ENCODE results near the gene CARD9.

The CARD9 gene

DNA sequence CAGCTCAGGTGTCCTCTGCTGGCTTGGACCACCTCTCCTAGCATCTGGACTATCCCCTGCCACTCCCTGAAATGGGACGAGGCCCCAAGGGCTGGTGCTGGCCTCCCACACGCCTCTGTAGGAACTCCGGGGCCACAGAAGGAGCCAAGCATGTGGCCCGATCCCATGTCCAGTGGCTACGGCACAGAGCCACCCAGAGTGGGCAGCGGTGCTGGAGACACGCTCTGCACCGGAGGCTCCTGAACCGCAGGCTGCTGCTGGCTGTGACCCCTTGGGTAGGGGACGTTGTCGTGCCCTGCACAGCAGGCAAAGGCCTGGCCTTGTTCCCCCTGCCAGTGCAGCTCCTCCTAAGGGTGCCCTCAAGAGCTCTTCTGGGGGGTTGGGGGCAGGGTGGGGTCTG is 6.4 kb upstream of the CARD9 start:
- DNase-seq = no peak

DNA sequence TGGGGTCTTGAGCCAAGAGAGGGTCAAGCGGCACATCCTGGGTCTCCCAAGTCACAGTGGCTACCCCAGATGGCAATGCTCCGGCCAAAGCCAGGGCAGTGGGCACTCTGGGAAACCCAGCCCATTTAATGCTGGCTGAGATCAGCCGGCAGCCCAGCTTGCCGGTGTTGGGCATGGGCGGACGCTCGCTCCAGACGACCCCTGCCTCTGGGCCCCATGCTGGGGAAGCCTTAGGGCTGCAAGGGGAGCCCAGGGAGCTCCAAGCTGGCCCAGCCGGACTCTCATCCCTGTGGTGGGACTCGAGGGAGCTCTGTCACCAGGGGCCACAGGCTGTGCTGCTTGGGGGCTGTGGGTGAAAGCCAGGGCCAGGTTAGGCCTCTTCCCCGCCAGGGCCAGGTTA is 5.9 kb upstream of the CARD9 start:
- no peak for DNase-seq

DNA sequence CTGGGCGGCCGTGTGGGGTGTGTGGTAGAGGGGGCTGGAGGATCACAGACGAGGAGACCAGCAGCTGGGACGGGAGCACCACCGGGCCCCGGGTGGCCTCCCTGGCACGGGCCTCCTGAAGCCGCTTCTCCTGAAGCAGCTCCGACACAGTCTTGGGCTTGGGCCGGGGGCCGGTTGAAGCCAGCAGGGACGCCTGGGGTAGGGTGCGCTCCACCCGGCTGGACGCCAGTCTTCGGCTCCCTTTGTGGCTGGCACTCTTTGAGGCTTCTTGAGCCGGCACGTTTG is 5.5 kb upstream of the CARD9 start:
- DNase-seq = no peak

DNA sequence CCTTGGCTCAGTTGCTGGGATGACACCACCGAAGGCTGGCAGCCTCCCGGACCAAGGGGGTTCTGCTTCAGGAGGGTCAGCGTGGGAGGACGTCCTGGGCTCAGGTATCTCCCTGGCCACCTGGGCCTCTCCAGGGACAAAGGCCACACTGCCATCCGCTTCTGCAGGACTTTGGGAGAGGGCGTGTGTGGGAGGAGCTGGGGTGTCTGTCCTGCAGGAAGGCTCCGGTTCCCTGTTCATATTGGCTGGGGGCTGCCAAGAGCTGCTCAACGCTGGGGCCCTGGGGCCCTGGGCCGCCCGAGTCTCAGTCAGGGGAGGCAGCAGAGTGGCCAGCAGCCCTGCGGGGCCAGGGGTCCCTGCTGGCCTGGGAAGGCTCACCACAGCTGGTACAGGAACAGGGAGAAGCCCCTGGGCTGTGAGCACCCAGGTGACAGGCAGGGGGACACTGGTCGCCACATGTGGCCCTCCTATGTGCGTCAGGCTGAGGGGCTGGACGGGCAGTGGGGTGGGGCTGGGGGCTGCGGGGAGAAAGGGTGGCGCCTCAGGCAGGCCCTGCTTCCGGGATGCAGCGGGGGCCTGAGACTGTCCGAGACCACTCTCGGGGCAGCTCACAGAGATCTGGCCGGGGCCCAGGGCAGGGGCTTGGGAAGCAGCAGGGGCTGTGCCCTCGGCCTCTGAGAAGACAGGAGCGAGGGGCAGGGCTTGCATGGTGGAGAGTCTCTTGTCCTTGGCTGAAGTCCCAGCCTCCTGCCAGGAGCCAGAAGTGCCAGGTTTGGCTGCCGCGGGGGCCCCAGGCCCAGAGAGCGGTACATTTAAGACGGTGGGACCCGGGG is 4.9 kb upstream of the CARD9 start:
- no peak for DNase-seq

DNA sequence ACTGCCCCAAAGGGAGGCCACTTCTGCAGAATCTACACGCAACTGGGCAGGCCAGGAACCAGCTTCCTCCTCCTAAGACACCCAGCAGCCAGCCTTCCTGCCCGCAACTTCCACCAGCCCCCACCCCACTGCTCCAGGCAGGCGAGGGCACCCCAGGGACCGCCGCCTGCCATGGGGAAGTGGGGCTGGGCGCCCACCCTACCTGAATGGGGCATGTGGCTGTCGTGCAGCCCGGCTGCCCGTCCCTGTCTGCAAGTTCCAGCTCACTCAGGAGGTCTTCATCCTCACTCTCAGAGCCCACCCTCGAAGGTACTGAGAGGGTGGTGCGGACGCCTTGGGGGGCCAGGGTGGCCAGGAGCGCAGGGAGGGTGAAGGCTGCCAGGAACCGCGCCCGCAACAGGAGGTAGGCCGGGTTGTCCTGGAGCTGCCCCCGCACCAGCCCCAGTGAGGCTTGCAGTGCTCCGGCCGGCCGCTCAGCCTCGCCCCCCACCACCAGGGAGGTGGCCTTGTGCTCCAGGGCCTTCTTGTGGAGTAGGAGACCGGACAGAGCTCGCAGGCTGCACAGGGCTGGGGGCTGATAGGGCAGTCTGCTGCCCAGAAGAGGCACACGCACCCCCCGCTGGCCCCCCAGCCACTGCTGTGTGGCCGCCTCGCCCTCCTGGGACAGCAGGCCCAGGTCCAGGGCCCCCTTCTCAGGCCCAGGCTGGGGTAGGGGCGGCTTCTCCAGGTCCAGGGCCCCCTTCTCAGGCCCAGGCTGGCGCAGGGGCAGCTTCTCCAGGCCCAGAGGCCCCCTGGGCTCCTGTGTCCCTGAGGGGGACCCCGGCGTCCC is 4.1 kb upstream of the CARD9 start:
- DNase-seq = peak; percentile 40

DNA sequence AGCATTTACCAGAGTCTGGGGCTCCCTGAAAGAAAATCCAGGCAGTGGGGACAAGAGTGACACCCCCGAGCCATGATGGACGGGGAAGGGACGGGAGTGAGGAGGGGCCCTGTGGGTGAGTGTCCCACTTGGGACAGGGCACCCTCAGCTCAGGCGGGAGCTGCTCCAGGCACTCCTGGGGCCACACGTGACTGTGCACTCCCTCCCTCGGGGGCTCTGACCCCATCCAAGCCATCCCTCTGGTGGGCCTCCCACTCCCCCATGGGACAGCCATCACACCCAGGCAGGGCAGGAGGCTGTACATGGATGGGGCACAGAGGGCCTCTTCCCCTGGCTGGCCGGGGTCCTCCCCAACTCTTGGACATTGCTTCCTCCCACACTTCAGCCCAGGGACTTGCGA is 3.0 kb upstream of the CARD9 start:
- DNase-seq = no peak

DNA sequence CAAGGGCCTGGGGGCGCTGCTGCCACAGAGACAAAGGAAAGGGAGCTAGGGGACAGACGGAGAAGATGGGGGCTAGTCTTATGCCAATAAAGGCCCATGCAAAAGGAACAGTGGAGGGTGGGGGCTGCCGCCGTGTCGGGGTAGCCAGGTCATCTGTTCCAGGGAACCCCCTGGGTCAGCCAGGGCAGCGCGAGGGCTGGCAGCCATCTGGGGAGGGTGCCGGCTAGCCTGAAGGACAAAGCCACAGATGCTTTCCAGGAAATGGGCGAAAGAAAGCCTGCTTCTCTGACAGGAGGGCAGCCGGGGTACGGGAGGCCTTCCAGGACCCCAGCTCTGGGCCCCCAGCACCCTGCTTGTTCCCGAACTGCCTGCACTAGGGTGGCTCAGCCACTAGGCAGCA is 1.6 kb upstream of the CARD9 start:
- DNase-seq = no peak

DNA sequence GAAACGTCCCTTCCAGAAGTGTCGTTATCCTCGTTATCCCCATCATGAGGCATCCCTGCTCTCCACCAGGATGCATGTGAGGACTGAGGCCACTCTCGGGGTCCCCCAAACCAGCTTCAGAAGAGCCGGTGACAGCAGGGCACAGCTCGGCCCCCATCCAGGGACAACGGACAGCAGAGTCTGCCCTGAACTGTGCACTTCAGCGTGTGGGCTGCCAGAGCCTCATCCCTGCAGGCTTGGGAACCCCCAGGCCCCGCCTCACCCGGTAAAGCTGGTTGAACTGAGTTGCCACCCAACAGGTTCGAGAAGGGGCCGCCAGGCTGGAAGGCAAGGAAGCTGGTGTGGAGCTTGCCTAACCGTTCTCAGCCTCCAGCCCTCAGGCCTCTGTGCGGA is 710 bp upstream of the CARD9 start:
- DNase-seq = no peak

DNA sequence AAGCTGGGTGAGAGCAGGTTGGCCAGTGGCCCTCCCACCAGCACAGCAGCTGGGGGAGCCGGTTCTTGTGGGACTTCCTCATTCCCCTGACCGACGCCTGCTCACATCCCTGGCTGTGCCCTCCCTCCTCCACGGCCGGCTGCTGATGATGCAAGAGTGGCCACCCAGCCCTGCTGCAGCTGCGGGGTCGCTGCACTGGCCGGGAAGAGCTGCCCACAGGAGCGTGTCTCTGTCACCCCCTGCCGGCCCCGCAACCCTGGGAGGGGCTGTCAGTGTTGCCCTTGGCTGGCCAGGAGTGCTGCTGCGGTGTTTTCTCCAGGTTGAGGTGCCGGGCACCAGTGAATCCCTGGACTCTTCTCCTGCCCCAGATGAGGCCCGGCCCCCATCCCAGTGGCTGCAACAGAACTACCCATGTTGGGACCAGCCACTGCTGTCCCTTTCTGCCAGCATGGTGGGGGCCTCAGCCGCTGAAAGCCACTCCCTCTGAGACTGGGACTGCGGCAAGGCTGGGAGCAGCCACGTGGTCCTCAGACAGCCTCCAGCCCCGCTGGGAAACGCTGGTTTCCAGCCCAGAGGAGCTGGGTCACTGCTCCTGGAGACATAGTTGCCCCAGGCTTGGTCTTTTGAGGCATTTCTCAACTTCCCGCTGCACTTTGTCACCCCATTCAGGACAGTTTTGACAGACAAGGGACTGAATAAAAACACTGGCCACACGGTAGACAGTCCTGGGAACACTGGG is 739 bp downstream of the CARD9 start:
- peak; percentile 92 for DNase-seq

DNA sequence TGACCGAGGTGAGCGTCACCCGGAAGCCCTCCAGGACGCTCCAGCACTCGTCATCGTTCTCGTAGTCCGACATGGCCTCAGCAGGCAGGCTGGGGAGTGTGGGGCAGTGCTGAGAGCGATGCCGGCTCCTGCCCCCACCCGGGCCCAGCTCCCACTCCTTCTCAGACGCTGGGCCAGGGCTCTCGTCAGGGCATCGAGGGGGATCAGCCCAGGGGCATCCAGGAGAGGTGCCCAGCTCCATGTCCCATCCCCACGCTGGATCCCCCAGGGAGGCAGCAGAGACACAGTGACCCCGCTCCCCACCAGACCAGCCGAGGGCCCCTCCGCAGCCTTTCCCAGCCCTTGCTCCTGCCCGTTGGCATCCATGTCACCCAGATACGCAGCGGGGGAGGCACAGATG is 1.5 kb downstream of the CARD9 start:
- DNase-seq = no peak

DNA sequence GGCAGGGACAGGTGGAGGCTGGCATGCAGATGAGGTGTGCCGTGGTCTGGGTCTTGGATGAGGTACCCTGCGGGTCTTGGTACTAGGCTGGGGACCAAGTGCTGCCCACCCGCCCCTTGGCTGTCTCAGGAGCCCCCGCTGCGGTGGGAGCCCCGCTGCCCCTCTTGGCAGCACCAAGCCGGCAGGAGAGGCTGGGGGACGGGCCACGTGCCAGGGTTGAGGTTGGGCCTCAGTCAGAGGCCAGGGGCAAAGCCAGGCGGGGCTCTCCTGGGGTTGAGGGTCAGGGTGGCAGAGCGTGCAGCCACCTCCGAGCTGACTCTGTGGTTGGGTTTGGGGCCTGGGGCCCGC is 2.0 kb downstream of the CARD9 start:
- DNase-seq = no peak

DNA sequence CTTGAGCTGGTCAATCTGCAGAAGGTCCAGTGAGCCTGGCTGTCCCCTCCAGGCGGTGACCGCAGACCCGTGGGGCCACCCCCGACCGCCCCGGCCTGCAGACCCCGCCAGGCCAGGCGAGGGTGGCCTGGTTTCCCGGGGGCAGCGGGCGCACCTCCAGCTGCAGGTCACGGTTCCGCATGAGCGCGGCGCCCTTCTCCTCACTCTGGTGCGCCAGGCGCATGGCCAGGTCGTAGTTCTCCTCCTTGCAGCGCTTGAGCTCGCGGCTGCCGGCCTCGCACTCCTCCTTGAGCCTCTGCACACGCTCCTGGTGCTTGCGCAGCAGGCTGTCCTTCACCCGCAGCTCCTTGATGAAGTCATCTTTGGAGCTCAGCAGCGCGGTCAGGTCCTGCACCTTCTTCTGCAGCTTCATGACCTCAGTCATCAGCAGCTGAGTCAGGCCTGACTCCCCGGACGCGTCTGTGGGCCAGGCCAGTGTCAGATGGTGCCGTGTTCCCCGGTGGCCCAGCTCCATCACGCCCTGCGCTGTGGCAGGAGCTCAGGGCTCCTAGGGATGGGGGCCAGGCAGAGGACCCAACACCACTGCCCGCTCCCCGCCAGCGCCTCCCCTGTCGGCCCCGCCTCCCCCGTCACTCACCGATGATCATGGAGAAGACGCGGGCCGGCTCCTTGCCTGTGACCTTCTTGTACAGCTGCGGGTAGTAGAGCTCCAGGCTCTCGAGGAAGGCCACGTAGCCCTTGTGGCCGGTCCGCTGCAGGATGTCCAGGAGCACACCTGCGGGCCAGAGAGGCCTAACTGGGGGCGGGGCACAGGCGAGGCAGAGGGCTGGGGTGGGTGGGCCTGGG is 2.6 kb downstream of the CARD9 start:
- no peak for DNase-seq

DNA sequence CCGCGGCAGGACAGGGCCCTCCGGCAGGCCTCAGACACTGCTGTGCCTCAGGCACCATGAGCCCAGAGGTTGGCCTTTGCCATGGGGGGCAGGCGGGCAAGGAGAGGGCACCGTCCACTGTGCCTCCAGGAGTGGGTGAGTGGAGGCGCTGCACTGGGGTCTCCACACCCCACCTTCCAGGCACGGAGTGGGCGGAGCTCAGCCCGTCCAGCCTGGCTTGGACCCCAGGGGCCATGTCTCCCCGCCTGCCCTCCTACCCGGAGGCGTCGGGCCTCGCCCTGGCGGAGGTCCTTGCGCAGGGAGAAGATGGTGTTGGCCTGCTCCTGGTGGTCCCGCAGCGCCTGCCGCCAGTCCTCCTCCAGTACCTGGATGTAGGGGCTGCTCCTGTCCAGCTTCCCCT is 3.4 kb downstream of the CARD9 start:
- no peak for DNase-seq

DNA sequence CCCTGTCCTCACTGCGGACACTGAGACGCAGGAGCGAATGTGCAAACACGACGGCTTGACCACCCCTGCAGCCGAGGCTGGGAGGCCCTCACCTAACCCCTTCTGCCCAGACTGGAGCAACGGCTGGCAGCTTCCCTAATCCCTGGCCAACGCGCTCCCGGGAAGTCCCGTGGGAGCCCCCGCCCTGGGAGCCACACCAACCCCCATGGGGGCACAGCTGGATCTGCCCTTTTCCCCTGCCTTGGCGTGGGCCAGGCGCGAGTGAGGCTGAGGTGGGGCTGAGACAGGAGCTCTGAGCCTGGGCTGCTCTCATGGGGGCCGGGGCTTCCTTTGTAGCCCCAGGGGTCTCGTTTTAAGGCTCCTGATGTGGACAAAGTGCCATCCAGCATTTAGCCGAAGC is 5.3 kb downstream of the CARD9 start:
- DNase-seq = no peak

DNA sequence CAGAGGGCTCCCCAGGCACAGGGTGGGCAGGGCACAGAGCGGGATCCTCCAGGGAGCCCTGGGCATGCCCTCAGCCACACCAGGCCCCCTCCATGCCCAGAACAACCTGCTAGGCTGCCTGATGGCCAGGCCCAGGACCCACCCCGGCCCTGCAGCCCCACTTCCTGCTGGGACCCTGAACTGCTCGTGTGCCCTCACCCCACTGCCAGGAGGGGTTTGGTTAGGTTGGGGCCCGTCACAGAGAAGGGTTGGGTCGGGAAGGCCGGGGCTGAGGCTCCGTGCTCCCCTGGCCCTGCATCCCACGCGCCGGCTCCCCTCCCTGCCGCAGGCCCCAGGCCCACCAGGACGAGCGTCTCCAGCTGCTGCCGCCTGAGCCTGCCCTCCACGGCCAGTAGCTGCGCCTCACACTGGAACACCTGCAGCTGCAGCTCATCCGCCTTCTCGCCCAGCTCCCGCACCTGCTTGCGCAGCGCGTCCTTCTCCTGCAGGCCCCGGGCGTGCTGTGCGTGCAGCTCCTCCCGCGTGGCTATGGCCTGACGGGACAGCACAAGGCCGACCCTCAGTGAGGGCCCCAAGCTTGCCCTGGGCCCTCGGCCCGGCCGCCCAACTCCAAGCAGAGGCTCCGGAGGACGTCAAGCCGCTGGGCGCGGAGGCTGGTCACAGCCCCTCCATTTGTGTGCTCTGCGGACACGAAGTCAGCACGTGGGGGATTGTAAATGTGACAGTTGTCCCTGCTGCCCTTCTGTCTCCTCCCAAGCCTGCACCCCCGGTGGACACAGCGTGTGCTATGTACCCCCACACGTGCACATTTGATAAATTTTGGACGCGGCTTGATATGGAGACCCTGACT is 5.9 kb downstream of the CARD9 start:
- DNase-seq = no peak

DNA sequence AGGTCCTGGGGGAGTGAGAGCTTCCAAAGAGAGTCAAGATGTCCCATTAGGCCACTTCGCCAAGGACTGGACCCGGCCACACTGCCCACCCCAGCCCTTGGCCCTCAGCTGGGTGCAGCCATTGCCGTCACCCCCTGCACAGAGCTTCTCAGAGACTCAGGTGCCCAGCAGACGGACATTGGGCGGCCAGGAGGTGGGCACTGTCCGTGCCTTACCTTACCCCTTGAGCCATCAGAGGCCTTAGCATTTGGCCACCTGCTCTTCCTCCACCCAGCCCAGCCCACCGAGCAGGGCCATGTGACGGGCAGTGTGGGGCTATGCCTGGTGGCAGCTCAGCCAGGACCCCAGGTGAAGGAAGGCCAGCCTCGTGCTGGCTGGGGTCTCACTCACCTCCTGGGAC is 6.6 kb downstream of the CARD9 start:
- DNase-seq = no peak

DNA sequence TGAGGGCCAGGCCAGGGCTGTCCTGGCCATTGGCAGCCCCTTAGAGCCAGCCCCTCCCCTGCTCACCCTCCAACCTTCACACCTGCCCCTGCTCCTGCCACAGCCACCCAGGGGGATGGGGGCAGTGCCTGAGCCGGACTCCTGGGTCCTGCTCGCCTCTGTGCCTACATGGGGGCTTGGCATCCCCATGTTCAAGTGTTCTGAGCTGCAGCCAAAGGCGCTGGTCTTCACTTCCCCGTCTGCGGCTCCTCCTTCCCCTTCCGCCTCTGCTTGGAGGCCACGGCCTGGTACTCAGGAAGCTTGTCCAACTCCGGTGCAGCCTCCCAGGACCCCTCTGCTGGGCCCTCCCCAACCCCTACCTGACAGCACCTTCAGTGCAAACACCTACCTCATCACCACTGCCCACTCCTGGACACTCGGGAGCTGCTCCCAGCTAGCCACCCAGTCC is 7.7 kb downstream of the CARD9 start:
- peak; percentile 50 for DNase-seq

DNA sequence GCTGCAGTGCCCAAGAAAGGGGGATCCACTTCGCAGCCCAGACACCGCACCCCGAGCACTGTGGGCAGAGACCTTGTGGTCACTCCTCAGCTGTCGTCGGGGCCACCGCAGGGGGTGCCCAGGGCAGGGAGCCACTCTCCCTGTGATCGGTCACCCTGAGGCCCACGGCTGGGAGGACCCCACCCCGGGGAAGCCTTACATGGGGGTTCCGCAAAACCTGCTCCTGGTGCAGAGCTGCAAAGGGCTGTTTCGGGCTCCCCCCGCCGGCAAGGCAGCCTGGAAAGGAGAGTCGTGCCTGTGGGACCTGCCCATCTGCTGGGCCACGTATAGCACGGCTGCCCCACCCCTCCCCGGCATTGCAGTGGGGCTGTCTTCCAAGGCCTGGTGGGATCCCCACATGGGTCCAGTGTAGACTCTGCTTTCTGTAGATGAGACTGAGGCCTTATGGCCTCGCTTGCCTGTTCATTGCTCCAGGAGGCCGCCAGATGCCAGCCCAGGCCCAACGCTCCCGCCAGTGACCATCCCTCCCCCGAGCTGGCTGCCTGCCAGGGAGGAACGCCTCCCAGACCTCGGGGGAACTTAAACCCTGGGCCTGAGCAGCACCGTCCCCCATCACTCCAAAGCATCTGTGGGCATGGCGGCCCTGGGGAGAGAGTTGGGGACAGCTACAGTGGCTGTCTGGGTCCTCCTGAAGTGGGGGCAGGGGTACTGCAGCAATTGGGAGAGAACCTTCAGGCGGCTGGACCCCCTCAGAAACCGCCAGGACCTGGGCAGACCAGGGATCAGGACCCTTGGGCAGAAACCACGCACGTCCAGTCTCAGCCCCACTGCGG is 8.3 kb downstream of the CARD9 start:
- DNase-seq = peak; percentile 53

DNA sequence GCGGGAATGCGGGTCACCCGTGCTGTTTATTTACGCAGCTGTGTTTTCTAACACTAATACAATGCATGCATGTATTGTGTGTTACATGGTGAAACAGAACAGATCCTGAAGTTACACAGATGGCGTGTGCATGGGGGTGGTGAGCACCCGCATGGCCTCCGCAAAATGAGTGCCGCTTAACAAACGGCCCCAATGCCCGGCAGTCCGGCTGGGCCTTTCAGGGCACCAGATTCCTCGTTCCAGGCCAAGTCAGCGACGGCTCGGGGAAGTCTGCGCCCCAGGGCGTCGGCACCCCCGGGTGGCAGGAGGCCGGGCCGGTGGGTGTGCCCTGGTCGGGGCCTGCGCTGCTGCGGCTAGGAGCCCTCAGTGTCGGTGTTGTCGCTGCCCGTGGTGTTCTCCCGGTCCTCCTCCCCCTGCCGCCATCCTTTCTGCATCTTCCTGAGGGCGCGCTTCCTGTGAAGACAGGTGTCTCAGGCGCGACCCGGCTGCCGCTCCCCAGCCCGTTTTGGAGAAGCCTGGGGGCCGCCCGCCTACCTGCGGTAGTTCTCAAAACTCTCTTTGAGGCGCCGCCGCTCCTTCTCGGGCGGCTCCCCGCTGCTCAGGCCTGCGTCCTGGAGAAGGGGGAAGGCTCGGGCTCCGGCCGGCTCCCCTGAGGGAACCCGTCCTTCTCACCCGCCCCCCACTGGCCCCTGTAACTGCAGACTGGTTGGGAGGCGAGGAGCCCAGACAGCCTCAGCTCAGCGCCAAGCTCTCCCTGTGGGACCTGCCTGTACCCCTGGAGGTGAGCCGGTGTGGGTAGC is 9.3 kb downstream of the CARD9 start:
- no peak for DNase-seq
